Measurements from ENCODE around the gene TERC.

TERC gene

GRCh38 chr3:169764882-169765612, at the start of gene TERC:
Gene TERC, minus strand, starts transcription at chr3:169765060.
- peak; percentile 86 for DNase-seq (ENCODE audit: extremely low read depth, insufficient read length)
- TF ChIP-seq CTCF (IDR thresholded peaks at IDR 0.05; ENCODE audit: insufficient read depth, low read length, poor library complexity, severe bottlenecking), result no peak
- Histone ChIP-seq H3K4me3 (replicated peaks; ENCODE audit: low read depth, low read length) (peak within 1 kb of the TSS; percentile 73), H3K36me3 (ENCODE audit: control insufficient read depth, insufficient read depth, low read length) (no peaks in the 10 kb centered on the region), H3K27me3 (replicated peaks; ENCODE audit: control insufficient read depth, insufficient read depth, low read length) (no peaks in the 10 kb centered on the region)

GRCh38 chr3:169813757-169814517, 49.1 kb upstream of the TERC start:
- TF ChIP-seq CTCF (IDR thresholded peaks at IDR 0.05; ENCODE audit: insufficient read depth, low read length, poor library complexity, severe bottlenecking), result peak; percentile 89
- H3K4me3 ChIP-seq (replicated peaks; ENCODE audit: low read depth, low read length), result peak overlapping the region; percentile 66
- DNase-seq (ENCODE audit: extremely low read depth, insufficient read length), result peak; percentile 85

GRCh38 chr3:169813278-169813677, 48.4 kb upstream of the TERC start:
- no peaks in the 10 kb centered on the region for H3K27me3 ChIP-seq (replicated peaks; ENCODE audit: control insufficient read depth, insufficient read depth, low read length)
- peak overlapping the region; percentile 66 for H3K4me3 ChIP-seq (replicated peaks; ENCODE audit: low read depth, low read length)
- no peak for TF ChIP-seq CTCF (IDR thresholded peaks at IDR 0.05; ENCODE audit: insufficient read depth, low read length, poor library complexity, severe bottlenecking)
- H3K36me3 ChIP-seq (ENCODE audit: control insufficient read depth, insufficient read depth, low read length), result no peaks in the 10 kb centered on the region
- DNase-seq (ENCODE audit: extremely low read depth, insufficient read length), result no peak

More at GRCh38 chr3:169813757-169814517, 49.1 kb upstream of the TERC start:
- Histone ChIP-seq H3K36me3 (ENCODE audit: control insufficient read depth, insufficient read depth, low read length) (no peaks in the 10 kb centered on the region), H3K27me3 (replicated peaks; ENCODE audit: control insufficient read depth, insufficient read depth, low read length) (no peaks in the 10 kb centered on the region)

GRCh38 chr3:169812332-169813235, 47.7 kb upstream of the TERC start, which contains the start of the genes LRRC34 and LRRIQ4:
Gene LRRC34, minus strand, starts transcription at chr3:169812904. Its CDS starts 356 bp downstream, at chr3:169812548.
Gene LRRIQ4, plus strand, starts transcription at chr3:169812870. Its CDS starts 9,052 bp downstream, at chr3:169821922.
- Histone ChIP-seq H3K4me3 (replicated peaks; ENCODE audit: low read depth, low read length) (peak within 1 kb of the TSS; percentile 66), H3K27me3 (replicated peaks; ENCODE audit: control insufficient read depth, insufficient read depth, low read length) (no peaks in the 10 kb centered on the region), H3K36me3 (ENCODE audit: control insufficient read depth, insufficient read depth, low read length) (no peaks in the 10 kb centered on the region)
- TF ChIP-seq CTCF (IDR thresholded peaks at IDR 0.05; ENCODE audit: insufficient read depth, low read length, poor library complexity, severe bottlenecking), result no peak
- peak; percentile 85 for DNase-seq (ENCODE audit: extremely low read depth, insufficient read length)

GRCh38 chr3:169811631-169812331, 46.9 kb upstream of the TERC start:
- no peak for DNase-seq (ENCODE audit: extremely low read depth, insufficient read length)
- Histone ChIP-seq H3K4me3 (replicated peaks; ENCODE audit: low read depth, low read length) (peak overlapping the region; percentile 66), H3K27me3 (replicated peaks; ENCODE audit: control insufficient read depth, insufficient read depth, low read length) (no peaks in the 10 kb centered on the region), H3K36me3 (ENCODE audit: control insufficient read depth, insufficient read depth, low read length) (no peaks in the 10 kb centered on the region)
- no peak for TF ChIP-seq CTCF (IDR thresholded peaks at IDR 0.05; ENCODE audit: insufficient read depth, low read length, poor library complexity, severe bottlenecking)

Measured in GM06990 (cell line).